Heart left ventricle (tissue), 16 donors: Measurements from ENCODE around the gene OR2B6. TPM values are rescaled to one million over a fixed set of nuclear protein-coding genes. Genes with fewer than 3 reads are reported as not detected.

ENCODE experiments used
- ATAC-seq, 4 donors: fragments of 200-7000 bp; cut with Tn5 transposase; one replicate each; pipeline ENCODE4 v1.9.1; 2020 to 2022; ENCODE audit warnings: moderate library complexity in 4 of 4, mild to moderate bottlenecking in 3 of 4, moderate number of reproducible peaks in 1 of 4
- DNase-seq, 5 donors: peaks; one replicate each; pipeline ENCODE4 v3.0.0-alpha.2; 2020
- H3K27ac ChIP-seq, 12 donors: fragments of 200-600 bp; sonication (generic) in 4 of 12; one replicate each; pipeline versions ENCODE4 v1.5.0 to v1.8.0; 2016 to 2022; ENCODE audit warnings: mild to moderate bottlenecking in 2 of 12
- H3K27me3 ChIP-seq, 9 donors: fragments of 200-600 bp; sonication (generic) in 2 of 9; one replicate each; pipeline versions ENCODE4 v1.5.1 to v1.8.0; 2016 to 2022; ENCODE audit warnings: mild to moderate bottlenecking in 3 of 9
- H3K36me3 ChIP-seq, 9 donors: fragments of 200-600 bp; sonication (generic) in 2 of 9; one replicate each; pipeline versions ENCODE4 v1.5.0 to v1.8.0; 2018 to 2022; ENCODE audit warnings: mild to moderate bottlenecking in 2 of 9
- H3K4me1 ChIP-seq, 12 donors: fragments of 200-600 bp; sonication (generic) in 4 of 12; one replicate each; pipeline versions ENCODE4 v1.5.0 to v1.8.0; 2016 to 2022; ENCODE audit warnings: mild to moderate bottlenecking in 3 of 12
- H3K4me3 ChIP-seq, 12 donors: fragments of 200-600 bp; sonication (generic) in 4 of 12; one replicate each; pipeline versions ENCODE4 v1.5.0 to v1.8.0; 2017 to 2022; ENCODE audit warnings: mild to moderate bottlenecking in 9 of 12, moderate library complexity in 4 of 12
- H3K9me3 ChIP-seq, 12 donors: fragments of 200-600 bp; sonication (generic) in 4 of 12; one replicate each; pipeline versions ENCODE4 v1.5.0 to v1.8.0; 2016 to 2022; ENCODE audit warnings: mild to moderate bottlenecking in 1 of 12
- CTCF ChIP-seq, 12 donors: fragments of 200-600 bp; sonication (generic) in 4 of 12; IDR thresholded peaks; one replicate each; pipeline versions ENCODE4 v1.5.0 to v1.8.0; 2018 to 2022; ENCODE audit warnings: antibody characterized with exemption in 12 of 12, mild to moderate bottlenecking in 5 of 12
- POLR2A ChIP-seq, 2 donors: fragments of 450-650 bp; IDR thresholded peaks; one replicate each; pipeline ENCODE4 v1.6.1; 2017; ENCODE audit warnings: antibody characterized with exemption in 2 of 2, mild to moderate bottlenecking in 2 of 2, moderate library complexity in 2 of 2
- WGBS, 4 donors: extraction: QIAGEN DNeasy Blood & Tissue Kit in 2 of 4; methylation state at CpG; one replicate each; pipeline versions ENCODE4 v1.1.5 to v1.1.7; 2013 to 2018; 5-methylcytosine and 5-hydroxymethylcytosine counted together
- intact Hi-C, 10 donors: fragments of 100-400 bp; cut with DNase I; formaldehyde crosslinking; loops; one replicate each; pipeline versions ENCODE4 v1.11.1 to v1.14.2; 2022
- polyA plus RNA-seq, 2 donors: library from polyadenylated mRNA; stranded (reverse); fragments of 200-250 nt; gene quantifications; one replicate each; pipeline ENCODE4 v1.2.3, GENCODE V29; 2013
- total RNA-seq, 9 donors: library from RNA; depleted of rRNA in 2 of 9; stranded (reverse); fragments of >200 nt in 2 of 9; fragmentation: NEBNext Ultra II Directional in 3 of 9; extraction: Animal tissue kit (Norgen Biotek cat#: 25700) in 3 of 9; gene quantifications; one replicate each; pipeline versions ENCODE4 v1.1.0 to v1.2.4, GENCODE V29; 2016 to 2023
- donor health status: ischemic (EF 13 %, LVEDD 7.1; RV severe dilation, severe dysfunction).
- donor health status: healthy with polysubstance abuse.
- donor health status: DM: no; HTN: yes; CAD: no.
- donor health status: DM: no; HTN: no; CAD: no.
- donor health status: ischemic (EF 25% LVEDD 6.9; RV normal size, moderate dysfunction).
- donor health status: ischemic (EF 25% LVEDD 5.7; RV mildly dilated, moderate dysfunction).
- donor health status: healthy.
- donor health status: DM: yes; HTN: yes; CAD: no.
- donor health status: ischemic (EF 35%, LVEDD 5.7; RV mildly dilated, moderate dysfunction).
- donor health status: nonischemic (EF 11% LVEDD 7.7; RV severe dilation, severe dysfunction).
- donor health status: DM: yes; HTN: yes; CAD: no.
- donor health status: PGD.
- donor health status: ischemic (EF 29% LVEDD 5.4; RV normal size, mild dysfunction).
- donor health status: nonischemic (EF 23%, LVEDD 6.1; RV moderate dilation, normal function).

OR2B6 gene
- total and polyA plus RNA-seq, 11 donors = not detected

GRCh38 chr6:28003059-28003458 is 46.0 kb downstream of the OR2B6 start:
- no peak for ATAC-seq
- 78 to 83% (median 80%) methylated on average over 5 of the region's 5 CpGs for WGBS, 4 donors
- intact Hi-C loops = no loop called here

DNA sequence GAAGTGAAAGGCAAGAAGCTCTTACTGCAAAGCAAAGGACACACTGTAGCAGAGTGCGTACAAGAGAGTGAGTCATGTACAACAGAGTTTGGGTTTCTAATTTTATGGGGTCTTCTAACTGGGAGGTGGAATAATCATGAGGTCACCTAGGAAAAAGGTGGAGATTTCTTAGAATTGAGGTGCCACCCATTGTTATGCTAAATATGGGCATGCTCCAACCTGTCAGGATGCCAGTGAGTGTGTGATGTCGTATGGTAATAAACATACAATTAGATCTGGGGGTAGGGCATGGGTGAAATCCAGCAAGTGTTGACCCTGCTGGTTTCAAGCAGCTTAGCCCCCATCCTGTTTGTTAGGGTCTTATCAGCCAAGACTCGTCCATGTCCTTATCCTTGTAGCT is 46.6 kb downstream of the OR2B6 start:
- intact Hi-C loops = no loop called here
- H3K4me3 ChIP-seq = no peak overlapping the region
- no peaks in the 10 kb centered on the region for H3K36me3 ChIP-seq
- H3K27ac ChIP-seq = no peak overlapping the region
- no peaks in the 10 kb centered on the region for H3K4me1 ChIP-seq
- WGBS, 4 donors = 60 to 68% (median 68%) methylated on average over 3 of the region's 3 CpGs
- peaks cover 0 to 14% (median 0%) of the 10 kb centered on the region in 9 donors for H3K27me3 ChIP-seq
- no peak for ATAC-seq
- no peak for TF ChIP-seq POLR2A (IDR thresholded peaks at IDR 0.05)
- no peak for TF ChIP-seq CTCF (IDR thresholded peaks at IDR 0.05)
- DNase-seq = no peak
- no peaks in the 10 kb centered on the region for H3K9me3 ChIP-seq

More at GRCh38 chr6:28003059-28003458, 46.0 kb downstream of the OR2B6 start:
- TF ChIP-seq CTCF (IDR thresholded peaks at IDR 0.05) (no peak), POLR2A (IDR thresholded peaks at IDR 0.05) (no peak)
- Histone ChIP-seq H3K27me3 (peaks cover 0 to 14% (median 0%) of the 10 kb centered on the region in 9 donors), H3K36me3 (no peaks in the 10 kb centered on the region), H3K9me3 (no peaks in the 10 kb centered on the region), H3K27ac (no peak overlapping the region), H3K4me1 (no peaks in the 10 kb centered on the region), H3K4me3 (no peak overlapping the region)
- DNase-seq = no peak

DNA sequence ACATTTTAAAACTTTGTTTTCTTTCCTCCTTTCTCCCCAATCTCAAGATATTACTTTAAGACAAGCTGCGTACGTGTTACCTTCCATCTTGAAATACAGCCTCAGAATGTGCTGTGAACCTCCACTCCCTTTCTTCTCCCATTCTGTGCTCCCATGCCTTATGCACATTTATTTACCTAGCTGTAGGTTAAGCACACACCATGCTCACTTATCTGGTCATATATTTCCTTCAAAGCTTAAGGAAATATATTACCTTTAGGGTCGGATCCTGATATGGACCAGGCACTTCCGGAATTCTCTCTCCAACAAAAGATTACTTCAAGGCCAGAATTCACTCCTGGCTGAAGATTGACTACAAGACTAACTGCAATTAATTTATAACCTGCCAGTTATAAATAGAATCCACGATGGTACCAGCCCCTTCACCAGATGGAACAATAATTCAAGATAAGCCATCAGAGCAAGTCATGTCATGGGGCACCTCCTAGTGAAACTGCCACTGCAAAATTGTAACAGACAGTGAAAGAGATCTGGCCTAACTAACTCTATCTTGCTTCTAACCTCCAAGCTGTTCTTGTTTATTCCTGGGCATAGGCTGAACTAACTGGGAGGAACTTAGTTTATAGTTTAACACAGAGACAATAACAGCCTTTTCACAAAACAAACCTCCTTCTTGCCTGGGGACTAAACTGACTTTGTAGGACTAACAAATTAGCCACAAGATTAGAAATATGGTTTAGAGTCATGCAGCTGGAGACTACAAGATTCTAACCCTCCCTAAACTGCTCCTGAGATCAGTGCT is 47.5 kb downstream of the OR2B6 start:
- TF ChIP-seq CTCF (IDR thresholded peaks at IDR 0.05) (no peak), POLR2A (IDR thresholded peaks at IDR 0.05) (no peak)
- no peaks in the 10 kb centered on the region for H3K4me1 ChIP-seq
- H3K9me3 ChIP-seq = no peaks in the 10 kb centered on the region
- intact Hi-C loops = no loop called here
- H3K4me3 ChIP-seq = no peak overlapping the region
- DNase-seq (no peak), ATAC-seq (no peak)
- whole genome bisulfite sequencing, 4 donors = 75 to 77% (median 75%) methylated on average over 5 of the region's 5 CpGs
- H3K27me3 ChIP-seq = peaks cover 0 to 14% (median 0%) of the 10 kb centered on the region in 9 donors
- no peak overlapping the region for H3K27ac ChIP-seq
- no peaks in the 10 kb centered on the region for H3K36me3 ChIP-seq

DNA sequence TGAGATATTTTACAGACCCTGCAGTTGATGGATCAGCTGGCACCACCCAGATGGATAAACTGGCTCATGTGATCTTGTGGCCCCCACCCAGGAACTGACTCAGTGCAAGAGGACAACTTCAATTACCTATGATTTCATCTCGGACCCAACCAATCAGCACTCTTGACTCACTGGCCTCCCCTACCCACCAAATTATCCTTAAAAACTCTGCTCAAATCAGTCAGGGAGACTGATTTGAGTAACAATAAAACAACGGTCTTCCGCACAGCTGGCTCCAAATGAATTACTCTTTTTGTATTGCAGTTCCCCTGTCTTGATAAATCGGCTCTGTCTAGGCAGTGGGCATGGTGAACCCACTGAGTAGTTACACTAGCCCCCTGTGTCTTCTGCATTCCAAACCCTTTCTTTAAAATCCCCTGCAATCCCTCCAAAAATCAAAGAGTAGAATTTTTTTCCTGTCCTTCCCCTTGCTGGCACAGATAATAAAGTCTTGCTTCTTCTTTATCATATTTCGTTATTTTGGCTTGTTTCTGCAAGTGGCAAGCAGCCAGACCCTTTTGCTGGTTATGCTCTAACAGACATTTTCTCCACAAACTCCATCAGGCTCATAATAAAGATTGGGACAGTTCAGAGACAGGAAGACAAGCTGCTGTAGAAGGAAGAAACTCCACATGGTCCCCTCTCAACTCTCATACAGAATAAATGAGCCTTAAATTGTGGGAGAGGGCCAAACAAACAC is 48.3 kb downstream of the OR2B6 start:
- H3K27me3 ChIP-seq = peaks cover 0 to 14% (median 0%) of the 10 kb centered on the region in 9 donors
- H3K4me3 ChIP-seq = no peak overlapping the region
- intact Hi-C loops = no loop called here
- WGBS, 4 donors = 40 to 60% (median 52%) methylated on average over 5 of the region's 5 CpGs
- TF ChIP-seq POLR2A (IDR thresholded peaks at IDR 0.05) (no peak), CTCF (IDR thresholded peaks at IDR 0.05) (no peak)
- H3K4me1 ChIP-seq = no peaks in the 10 kb centered on the region
- DNase-seq (no peak), ATAC-seq (no peak)
- H3K27ac ChIP-seq = no peak overlapping the region
- H3K9me3 ChIP-seq = no peaks in the 10 kb centered on the region
- H3K36me3 ChIP-seq = no peaks in the 10 kb centered on the region
